Sigmoid colon (tissue), 4 donors: ENCODE results near the gene CCSER1.

Experiments used
- EP300 ChIP-seq, 4 donors: sonication (generic); formaldehyde crosslinking; IDR thresholded peaks; one replicate each; pipeline ENCODE4 v1.6.1; 2017; ENCODE audit warnings: antibody characterized with exemption in 4 of 4
- POLR2A ChIP-seq, 2 donors: fragments of 450-650 bp; IDR thresholded peaks; one replicate each; pipeline ENCODE4 v1.6.1; 2016; ENCODE audit warnings: antibody characterized with exemption in 2 of 2, mild to moderate bottlenecking in 2 of 2, moderate library complexity in 2 of 2
- TF ChIP-seq, protein P1 (sequence below), 4 experiments: fragments of 450-650 bp in 3 of 4; fragments of 200-600 bp in 1 of 4; IDR thresholded peaks; one replicate each; pipeline ENCODE4 v1.5.1; 2016 to 2019; ENCODE audit warnings: antibody characterized with exemption in 4 of 4, mild to moderate bottlenecking in 3 of 4, moderate library complexity in 2 of 4

DNA sequence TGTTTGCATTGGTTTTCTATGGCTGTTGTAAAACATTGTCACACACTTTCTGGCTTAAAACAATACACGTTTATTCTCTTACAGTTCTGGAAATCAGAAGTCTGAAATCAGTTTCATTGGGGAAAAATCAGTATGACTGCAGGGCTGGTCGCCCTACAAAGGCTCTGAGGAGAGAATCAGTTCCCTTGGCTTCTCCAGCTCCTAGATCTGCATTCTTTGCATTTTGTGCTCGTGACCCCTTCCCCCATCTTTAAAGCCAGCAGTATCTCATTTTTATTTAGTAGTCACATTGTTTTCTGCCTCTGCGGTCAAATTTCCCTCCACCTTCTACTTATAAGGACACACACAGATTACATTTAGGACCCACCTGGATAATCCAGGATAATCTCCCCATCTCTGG, 1326.9 kb downstream of the CCSER1 start:
- TF ChIP-seq, protein P1, sequence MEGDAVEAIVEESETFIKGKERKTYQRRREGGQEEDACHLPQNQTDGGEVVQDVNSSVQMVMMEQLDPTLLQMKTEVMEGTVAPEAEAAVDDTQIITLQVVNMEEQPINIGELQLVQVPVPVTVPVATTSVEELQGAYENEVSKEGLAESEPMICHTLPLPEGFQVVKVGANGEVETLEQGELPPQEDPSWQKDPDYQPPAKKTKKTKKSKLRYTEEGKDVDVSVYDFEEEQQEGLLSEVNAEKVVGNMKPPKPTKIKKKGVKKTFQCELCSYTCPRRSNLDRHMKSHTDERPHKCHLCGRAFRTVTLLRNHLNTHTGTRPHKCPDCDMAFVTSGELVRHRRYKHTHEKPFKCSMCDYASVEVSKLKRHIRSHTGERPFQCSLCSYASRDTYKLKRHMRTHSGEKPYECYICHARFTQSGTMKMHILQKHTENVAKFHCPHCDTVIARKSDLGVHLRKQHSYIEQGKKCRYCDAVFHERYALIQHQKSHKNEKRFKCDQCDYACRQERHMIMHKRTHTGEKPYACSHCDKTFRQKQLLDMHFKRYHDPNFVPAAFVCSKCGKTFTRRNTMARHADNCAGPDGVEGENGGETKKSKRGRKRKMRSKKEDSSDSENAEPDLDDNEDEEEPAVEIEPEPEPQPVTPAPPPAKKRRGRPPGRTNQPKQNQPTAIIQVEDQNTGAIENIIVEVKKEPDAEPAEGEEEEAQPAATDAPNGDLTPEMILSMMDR (IDR thresholded peaks at IDR 0.05): no peak
- TF ChIP-seq POLR2A (IDR thresholded peaks at IDR 0.05) (no peak), EP300 (IDR thresholded peaks at IDR 0.05) (no peak)
